ENCODE results near the gene FBXO31.

DNA sequence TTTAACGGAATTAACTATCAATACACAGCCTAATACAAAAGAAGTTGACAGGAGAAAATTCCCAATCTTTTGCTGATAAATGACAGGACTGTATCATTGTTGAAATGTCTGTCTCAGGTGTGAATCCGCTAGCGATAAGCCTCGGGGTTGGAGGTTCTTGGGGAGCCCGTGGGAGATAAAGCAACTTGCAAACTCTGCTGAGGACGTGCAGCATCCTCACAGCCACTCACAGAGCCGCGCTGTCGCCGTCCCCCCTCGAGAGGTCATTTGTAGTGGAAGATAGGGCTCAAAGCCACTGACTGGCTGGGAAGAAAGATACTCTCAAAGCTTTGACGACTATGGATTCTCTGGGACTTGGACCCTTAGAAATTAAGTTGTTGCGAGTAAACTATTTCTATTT lies 25.6 kb upstream of the FBXO31 start:
- TF ChIP-seq, protein P1, sequence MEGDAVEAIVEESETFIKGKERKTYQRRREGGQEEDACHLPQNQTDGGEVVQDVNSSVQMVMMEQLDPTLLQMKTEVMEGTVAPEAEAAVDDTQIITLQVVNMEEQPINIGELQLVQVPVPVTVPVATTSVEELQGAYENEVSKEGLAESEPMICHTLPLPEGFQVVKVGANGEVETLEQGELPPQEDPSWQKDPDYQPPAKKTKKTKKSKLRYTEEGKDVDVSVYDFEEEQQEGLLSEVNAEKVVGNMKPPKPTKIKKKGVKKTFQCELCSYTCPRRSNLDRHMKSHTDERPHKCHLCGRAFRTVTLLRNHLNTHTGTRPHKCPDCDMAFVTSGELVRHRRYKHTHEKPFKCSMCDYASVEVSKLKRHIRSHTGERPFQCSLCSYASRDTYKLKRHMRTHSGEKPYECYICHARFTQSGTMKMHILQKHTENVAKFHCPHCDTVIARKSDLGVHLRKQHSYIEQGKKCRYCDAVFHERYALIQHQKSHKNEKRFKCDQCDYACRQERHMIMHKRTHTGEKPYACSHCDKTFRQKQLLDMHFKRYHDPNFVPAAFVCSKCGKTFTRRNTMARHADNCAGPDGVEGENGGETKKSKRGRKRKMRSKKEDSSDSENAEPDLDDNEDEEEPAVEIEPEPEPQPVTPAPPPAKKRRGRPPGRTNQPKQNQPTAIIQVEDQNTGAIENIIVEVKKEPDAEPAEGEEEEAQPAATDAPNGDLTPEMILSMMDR (IDR thresholded peaks at IDR 0.05; ENCODE audit: control extremely low read depth in 1 of 3, insufficient read depth in 1 of 3, low read depth in 1 of 3, low read length in 3 of 3), result no peak
- no peak for TF ChIP-seq TEAD4 (IDR thresholded peaks at IDR 0.05; ENCODE audit: low read depth, low read length)
- TF ChIP-seq, protein P2, sequence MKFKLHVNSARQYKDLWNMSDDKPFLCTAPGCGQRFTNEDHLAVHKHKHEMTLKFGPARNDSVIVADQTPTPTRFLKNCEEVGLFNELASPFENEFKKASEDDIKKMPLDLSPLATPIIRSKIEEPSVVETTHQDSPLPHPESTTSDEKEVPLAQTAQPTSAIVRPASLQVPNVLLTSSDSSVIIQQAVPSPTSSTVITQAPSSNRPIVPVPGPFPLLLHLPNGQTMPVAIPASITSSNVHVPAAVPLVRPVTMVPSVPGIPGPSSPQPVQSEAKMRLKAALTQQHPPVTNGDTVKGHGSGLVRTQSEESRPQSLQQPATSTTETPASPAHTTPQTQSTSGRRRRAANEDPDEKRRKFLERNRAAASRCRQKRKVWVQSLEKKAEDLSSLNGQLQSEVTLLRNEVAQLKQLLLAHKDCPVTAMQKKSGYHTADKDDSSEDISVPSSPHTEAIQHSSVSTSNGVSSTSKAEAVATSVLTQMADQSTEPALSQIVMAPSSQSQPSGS (IDR thresholded peaks at IDR 0.05; ENCODE audit: low read length), result no peak
- no peak for TF ChIP-seq POLR2A (IDR thresholded peaks at IDR 0.05; ENCODE audit: control extremely low read depth in 1 of 2, low read depth in 2 of 2, low read length in 2 of 2)
- no peak for TF ChIP-seq BRCA1 (IDR thresholded peaks at IDR 0.05; ENCODE audit: low read depth, low read length)
- TF ChIP-seq KDM4A (IDR thresholded peaks at IDR 0.05; ENCODE audit: low read depth, low read length, severe bottlenecking), result no peak
- no peak for TF ChIP-seq POLR2AphosphoS5 (IDR thresholded peaks at IDR 0.05; ENCODE audit: low read depth, low read length)
- TF ChIP-seq TAF1 (IDR thresholded peaks at IDR 0.05; ENCODE audit: low read depth, low read length), result no peak
- TF ChIP-seq KDM5A (IDR thresholded peaks at IDR 0.05; ENCODE audit: low read length), result no peak
- TF ChIP-seq, protein P3, sequence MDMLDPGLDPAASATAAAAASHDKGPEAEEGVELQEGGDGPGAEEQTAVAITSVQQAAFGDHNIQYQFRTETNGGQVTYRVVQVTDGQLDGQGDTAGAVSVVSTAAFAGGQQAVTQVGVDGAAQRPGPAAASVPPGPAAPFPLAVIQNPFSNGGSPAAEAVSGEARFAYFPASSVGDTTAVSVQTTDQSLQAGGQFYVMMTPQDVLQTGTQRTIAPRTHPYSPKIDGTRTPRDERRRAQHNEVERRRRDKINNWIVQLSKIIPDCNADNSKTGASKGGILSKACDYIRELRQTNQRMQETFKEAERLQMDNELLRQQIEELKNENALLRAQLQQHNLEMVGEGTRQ (IDR thresholded peaks at IDR 0.05; ENCODE audit: low read length), result no peak
- no peak for TF ChIP-seq EZH2 (IDR thresholded peaks at IDR 0.05; ENCODE audit: low read depth, low read length, severe bottlenecking)
- TF ChIP-seq EGR1 (IDR thresholded peaks at IDR 0.05; ENCODE audit: borderline replicate concordance, low read depth, low read length), result no peak
- no peak for TF ChIP-seq CBX5 (IDR thresholded peaks at IDR 0.05; ENCODE audit: low read depth, low read length)

Data from H1 (cell line).